ENCODE results near the gene UQCRC1. TPM values are rescaled to one million over a fixed set of nuclear protein-coding genes. Genes with fewer than 3 reads are reported as not detected.

Gene UQCRC1
- total RNA-seq, 4 donors from 2014 or later, result 195 to 346 (median 302) TPM

Small RNA genes lying within 50 kb of the gene (small RNA-seq; reads per million reads assigned to genes)
- gene MIR6823, result 0 reads per million in 4 donors

Other genes with a start within 250 kb of the UQCRC1 start
- not detected for gene FBXW12, start 237.4 kb downstream of the UQCRC1 start, total RNA-seq
- gene PLXNB1, start 179.6 kb downstream of the UQCRC1 start, total RNA-seq, result 100 to 1,000 TPM; 125 to 186 (median 147) TPM
- 10 to 100 TPM; 10.2 to 32.6 (median 26.3) TPM for gene CCDC51, start 169.5 kb downstream of the UQCRC1 start, total RNA-seq
- 100 to 1,000 TPM; 200 to 329 (median 260) TPM for gene TMA7, start 169.4 kb downstream of the UQCRC1 start, total RNA-seq
- gene ATRIP, start 162.9 kb downstream of the UQCRC1 start, total RNA-seq, result 1 to 10 TPM; 3.0 to 6.8 (median 5.2) TPM
- gene SHISA5, start 105.5 kb downstream of the UQCRC1 start, total RNA-seq, result 100 to 1,000 TPM in 3 of 4 donors, 10 to 100 TPM in 1; 98.2 to 191 (median 122) TPM
- 1 to 10 TPM; 1.8 to 2.9 (median 2.4) TPM for gene PFKFB4, start 52.8 kb downstream of the UQCRC1 start, total RNA-seq
- gene UCN2, start 45.9 kb downstream of the UQCRC1 start, total RNA-seq, result under 1 TPM in 1 of 4 donors, not detected in 3; 0.19 TPM
- 1 to 10 TPM; 1.7 to 3.9 (median 1.9) TPM for gene COL7A1, start 14.3 kb downstream of the UQCRC1 start, total RNA-seq
- not detected for gene TMEM89, start 12.1 kb upstream of the UQCRC1 start, total RNA-seq
- 10 to 100 TPM in 2 of 4 donors, 1 to 10 TPM in 2; 7.4 to 21.8 (median 10.7) TPM for gene SLC26A6, start 25.8 kb upstream of the UQCRC1 start, total RNA-seq
- gene CELSR3, start 53.2 kb upstream of the UQCRC1 start, total RNA-seq, result 1 to 10 TPM in 1 of 4 donors, under 1 TPM in 3; 0.40 to 1.0 (median 0.66) TPM
- gene NCKIPSD, start 76.3 kb upstream of the UQCRC1 start, total RNA-seq, result 10 to 100 TPM; 19.0 to 32.5 (median 21.1) TPM
- gene IP6K2, start 107.6 kb upstream of the UQCRC1 start, total RNA-seq, result 10 to 100 TPM; 44.5 to 52.8 (median 48.1) TPM
- 10 to 100 TPM; 33.7 to 45.0 (median 44.0) TPM for gene PRKAR2A, start 238.2 kb upstream of the UQCRC1 start, total RNA-seq